Stimulated activated CD4-positive, alpha-beta T cell treated with anti-CD3 and anti-CD28 coated beads, Interleukin-12 subunit alpha, Interleukin-12 subunit beta, amount 100 ng/mL, for 48 hours (primary cell): ENCODE results near the gene RNU1-4.
"Not testable (repeated sequence)": the region's sequence is repeated elsewhere in the genome, so short reads cannot be mapped to it uniquely, and the experiment has no call there.

Experiments used
- DNase-seq, 3 donors: peaks; one replicate each; pipeline ENCODE4 v3.0.0-alpha.2; 2020; ENCODE audit warnings: low read depth in 2 of 3, low spot score in 1 of 3

The RNU1-4 gene

DNA sequence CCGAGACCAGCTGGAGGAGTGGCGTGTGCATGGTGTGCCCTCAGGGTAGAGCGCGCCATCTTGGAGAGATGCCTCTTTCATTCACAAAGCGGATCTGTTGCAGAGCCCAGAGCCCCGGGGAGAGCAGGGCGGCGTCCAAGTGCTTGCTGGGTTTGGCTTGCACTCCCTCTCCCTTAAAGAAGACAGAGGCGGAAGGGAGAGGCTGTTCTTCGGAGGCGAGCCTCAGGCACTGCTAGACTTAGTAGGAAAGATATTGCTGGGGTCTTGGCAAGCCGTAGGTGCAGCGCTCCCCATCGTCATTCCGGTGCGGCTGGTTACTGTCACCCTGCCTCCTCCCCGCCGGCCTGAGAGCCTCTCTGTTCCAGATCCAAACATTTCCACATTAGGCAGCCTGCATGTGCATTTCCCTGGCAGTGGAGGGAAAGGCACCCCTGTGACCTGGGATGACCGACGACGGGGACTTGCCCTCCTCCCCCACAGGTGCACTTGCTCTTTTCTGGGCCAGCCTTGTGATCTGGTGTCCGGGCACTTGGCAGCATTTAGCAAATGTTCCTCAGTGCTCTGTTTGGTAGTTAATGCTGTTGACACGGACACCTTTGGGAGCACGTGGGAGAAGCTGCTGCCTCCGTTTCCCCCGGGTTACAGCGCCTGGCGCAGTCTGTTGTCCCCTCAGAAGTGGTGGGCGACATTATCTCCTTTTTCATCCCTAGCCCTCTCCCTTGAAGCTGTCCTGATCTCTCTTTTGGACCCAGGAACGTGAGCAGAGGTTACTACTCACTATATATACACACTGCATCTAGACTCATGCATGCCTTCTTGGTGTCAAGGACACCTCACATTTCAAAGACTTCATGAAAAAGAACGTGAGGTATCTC, 25.7 kb downstream of the RNU1-4 start:
- DNase-seq = not testable (repeated sequence)

DNA sequence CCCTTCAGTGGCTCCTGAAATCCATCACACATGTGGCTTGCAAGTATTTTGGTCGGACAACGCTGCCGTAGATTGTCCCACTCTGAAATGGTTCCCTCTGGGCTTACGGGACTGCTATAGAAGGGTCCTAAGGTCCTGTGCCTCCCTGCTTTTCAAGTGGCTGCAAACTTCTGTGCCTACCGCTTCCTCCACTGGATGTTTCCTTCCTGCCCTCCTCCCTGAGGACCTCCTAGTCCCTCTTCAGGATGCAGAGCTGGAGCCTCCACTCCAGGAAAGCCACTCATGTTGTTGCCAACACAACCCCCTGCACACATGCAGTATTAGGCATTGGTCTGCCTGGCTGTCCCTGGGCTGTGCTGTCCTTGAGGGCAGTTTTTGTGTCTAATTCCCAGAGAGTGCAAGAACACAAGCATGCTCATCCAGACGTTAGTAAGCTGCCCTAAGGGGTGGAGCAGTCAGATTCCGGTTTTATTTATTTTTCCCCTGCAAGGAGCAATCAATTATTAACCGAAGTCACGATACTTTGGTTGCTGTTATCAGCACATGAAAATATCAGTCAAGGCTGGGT, 26.5 kb downstream of the RNU1-4 start:
- DNase-seq = not testable (repeated sequence)

DNA sequence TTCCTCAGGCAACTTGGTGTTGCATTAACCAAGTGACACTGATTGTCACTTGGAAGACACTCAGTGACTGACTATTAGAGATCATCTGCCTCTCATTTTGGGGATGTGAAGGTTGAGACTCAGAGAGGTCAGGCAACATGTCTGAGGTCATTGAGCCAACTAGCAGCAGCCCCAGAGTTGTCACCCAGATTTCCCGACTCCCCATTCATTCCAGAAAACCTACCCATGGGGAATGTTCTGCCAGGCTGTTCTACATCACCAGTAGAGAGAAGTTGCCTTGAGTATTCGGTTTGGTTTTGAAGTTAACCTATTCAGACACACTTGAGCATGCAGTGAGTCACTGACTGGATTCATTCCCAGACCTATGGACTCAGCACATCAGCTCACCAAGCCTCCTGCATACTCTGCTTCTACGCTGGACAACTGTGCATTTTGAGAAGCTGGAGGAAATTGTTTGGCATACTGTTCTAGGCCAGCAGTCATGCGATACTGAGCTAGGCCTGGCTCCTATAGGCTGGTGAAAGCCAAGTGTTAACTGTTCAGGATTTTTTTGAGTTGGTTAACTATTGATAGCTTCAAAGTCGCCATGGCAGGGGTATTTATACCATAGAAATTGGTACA, 29.9 kb downstream of the RNU1-4 start:
- DNase-seq = not testable (repeated sequence)

DNA sequence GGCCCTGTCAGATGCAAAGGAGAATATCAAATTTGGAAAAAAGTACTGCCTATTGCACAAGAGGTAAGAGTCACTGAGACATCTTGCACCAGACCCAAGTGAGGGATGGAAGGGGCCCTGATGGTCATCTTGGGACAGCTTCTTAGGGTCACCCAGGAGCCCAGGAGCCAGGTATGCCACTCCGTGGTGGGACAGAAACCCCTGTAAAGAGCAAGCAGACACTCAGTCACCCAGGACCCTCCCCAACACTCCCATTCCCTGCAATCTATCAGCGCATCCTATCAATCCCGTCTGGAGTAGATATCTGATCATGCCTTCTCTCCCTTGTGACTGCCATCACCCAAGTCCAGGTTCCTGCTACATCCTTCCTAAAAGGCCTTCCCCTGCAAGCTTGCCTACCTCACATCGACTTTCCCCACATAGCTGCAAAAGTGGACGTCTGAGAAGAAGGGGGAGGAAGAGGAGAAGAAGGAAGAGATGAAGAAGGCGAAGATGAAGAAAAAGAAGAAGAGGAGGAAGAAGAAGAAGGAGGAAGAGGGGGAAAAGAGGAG, 30.7 kb downstream of the RNU1-4 start:
- DNase-seq = not testable (repeated sequence)

DNA sequence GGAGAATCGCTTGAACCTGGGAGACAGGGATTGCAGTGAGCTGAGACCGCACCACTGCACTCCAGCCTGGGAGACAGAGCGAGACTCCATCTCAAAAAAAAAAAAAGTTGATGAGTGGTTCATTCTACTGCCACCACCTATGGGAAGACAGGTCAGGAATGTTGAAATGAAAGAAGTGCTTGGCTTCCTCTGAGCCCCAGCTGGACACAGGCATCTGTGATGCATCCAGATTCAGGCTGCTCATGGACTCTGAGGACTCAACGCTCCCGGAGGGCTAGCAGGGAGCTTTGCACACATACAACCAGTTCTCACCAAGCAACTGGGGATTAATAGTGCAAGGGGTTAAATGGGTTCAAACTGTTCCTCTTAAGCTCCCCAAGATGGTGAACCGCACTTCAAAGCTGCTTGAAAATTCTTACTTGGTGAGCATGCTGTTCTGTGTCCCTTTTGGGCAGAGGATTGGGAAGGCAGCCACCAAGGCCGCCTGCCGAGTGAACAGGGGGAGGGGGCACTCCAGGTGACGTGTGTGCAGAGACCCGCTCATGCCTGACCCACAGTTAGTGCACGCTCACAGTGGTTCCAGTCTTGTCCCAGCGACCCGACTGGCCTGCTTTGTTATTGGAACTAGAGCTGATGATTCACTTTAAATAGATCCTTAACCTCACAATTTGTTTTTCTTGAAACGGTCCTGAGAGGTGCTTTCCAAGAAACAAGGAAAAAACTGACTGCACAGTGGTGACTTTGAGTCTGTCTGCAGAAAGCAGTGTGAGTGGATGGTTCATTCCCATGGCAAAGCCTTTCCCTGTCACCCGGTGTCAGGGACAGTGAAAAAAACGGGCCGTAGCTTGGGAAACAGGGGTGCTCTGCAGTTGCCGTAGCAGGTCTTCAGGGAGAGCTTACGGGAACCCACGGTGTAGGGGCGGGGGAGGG, 32.2 kb downstream of the RNU1-4 start:
- DNase-seq = not testable (repeated sequence)

DNA sequence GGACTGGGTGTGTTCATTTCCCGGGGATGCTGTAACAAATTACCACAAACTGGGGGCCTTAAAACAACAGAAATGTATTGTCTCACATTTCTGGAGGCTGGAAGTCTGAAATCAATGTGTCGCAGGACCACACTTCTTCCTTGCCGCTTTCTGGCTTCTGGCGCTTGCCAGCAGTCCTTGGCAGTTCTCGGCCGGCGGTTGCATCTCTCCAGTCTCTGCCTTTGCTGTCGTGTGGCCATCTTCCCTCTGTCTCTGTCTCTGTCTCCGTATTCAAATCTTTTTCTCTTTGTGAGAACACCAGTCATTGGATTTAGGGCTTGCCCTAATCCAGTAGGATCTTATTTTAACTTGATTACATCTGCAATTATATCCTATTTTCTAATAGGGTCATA, 32.9 kb downstream of the RNU1-4 start:
- DNase-seq = not testable (repeated sequence)

DNA sequence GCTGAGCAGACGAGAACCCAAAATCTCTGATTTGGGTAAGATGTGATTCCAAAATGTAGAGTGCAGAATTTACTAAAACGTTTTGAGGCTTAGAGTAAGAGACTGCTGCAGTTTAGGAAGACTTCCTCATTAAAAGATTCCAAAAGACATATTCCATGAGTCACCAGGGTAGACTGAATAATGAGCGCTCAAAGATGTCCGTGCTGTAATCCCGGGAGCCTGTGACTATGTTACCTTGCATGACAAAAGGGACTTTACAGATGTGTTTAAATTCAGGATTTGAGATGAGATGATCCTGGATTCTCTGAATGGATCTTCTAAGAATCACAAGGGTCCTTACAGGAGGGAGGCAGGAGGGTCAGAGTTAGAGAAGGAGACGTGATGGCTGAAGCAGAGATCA, 33.4 kb downstream of the RNU1-4 start:
- not testable (repeated sequence) for DNase-seq

DNA sequence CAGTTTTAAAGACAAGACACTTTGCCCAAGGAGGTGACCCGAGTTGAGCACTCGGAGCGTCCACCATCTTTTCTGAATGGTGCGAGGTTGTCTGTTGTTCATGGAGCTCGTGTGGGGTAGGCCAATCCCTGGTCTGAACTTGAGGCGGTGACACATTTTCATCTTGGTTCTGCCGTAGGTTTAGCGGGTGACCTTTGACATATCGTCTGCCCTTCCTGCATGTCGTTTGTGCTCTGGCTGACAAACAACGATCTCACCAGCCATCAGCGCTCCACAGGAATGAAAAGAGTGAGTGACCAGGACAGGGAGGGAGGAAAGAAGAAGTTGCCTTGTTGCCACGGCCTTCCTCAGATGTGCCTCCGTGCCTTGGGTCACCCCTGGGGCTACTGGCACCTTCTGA, 34.5 kb downstream of the RNU1-4 start:
- not testable (repeated sequence) for DNase-seq

DNA sequence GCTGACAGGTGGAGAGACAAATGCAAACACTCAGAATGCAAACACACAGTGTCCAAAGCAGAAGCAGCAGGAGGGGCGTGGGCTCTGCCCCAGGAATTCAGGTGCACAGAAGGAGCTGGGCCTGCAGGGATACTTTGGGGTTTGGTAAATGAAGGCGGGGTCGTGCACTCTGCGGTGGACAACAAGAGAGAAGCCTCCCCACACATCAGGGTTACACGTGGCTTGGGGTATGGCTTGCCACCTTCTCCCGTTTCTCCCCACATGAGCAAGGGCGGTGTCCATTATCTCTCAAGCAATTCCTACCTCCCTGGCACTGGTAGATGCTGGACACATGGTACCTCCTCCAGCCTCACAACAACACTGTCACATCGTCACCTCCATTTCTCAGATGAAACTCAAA, 35.0 kb downstream of the RNU1-4 start:
- not testable (repeated sequence) for DNase-seq

DNA sequence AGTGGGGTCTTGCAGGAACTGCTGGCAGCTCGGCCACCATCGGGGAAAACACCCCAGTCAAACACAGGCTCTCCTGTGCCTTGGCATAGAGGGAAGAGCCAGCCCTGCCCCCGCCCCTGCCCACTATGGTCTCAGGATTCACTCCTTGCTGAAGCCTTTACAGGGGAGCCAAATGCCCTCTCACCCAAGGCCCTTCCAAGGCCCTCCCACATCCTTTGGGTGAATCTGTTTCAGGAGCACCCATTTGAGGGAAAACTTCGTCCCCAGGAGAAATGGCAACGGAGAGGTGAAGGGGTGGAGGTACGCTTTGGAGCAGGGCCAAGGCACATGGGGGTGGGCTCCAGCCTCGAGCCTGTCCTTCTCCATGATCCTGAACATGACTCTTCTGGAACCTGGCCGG, 35.9 kb downstream of the RNU1-4 start:
- not testable (repeated sequence) for DNase-seq

DNA sequence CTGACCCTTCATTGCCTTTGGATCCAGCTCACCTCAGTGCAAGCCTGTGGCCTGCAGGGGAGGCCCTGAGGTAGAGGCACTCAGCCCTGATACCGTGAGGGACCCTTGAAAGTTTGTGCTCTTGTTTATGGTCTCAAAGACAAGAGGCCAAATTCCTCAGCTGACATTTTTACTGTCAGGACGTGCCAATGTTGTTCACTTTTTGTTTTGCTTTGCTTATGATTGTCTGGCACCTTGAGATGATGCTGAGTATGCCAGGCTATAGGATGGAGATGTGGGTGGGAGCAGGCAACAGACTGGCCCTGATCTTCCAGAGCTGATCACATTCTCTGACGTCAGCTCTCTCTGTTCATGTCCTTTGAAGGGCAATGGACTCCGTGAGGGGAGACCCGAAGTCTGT, 36.5 kb downstream of the RNU1-4 start:
- DNase-seq = not testable (repeated sequence)

DNA sequence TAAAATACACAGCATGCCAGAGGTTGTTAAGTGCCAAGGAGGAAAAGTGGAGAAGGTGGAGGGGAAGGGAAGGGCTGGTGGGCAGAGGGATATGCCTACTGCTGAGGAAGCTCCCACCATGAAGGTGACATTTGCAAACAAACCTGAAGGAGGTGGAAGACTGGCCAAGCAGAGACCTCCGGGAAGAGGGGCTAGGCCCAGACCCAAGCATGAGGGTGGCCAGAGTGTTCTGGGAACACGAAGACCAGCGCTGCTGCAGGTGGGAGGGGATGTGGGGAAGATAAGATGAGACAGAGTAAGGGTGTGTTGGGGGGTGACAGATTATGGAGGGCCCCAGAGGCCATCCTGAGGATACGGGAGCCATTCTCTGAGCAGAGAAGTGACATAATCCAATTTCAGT, 37.5 kb downstream of the RNU1-4 start:
- DNase-seq = not testable (repeated sequence)

DNA sequence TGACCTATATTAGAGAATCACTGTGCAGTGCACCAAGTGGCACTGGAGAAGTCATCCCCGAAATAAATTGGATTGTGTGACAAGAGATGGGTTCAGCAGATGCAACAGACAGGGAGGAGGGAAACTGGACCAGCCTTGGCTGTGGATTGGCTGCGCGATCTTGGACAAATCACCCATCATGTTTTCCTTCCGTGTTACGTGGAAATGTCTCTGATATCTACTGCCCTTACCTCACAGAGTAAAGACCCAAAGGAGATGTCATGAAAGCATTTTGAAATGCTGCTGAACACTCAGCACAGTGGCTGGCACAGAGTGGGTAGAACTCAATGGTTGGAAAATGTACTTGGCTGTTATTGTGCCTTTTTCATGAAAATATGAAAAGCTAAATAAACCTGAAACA, 39.2 kb downstream of the RNU1-4 start:
- DNase-seq = not testable (repeated sequence)

DNA sequence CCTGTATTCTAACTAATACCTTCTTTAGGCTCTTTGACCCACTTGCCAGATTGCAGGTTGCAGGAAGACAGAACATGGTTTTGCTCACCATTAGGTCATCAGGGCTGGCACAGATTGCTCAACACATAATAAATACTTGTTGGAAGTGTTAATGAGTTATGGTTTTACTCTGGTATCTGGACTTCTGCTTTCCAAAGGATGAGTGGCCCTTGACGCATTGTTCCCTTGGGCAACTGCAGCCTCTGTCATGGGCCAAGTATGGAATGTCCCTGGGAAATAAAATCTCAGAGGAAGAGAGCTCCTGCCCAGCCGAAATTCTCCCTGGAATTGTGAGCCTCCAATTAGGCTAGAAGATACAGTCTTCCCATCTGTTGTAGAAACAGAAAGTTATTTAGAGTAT, 40.7 kb downstream of the RNU1-4 start:
- not testable (repeated sequence) for DNase-seq

DNA sequence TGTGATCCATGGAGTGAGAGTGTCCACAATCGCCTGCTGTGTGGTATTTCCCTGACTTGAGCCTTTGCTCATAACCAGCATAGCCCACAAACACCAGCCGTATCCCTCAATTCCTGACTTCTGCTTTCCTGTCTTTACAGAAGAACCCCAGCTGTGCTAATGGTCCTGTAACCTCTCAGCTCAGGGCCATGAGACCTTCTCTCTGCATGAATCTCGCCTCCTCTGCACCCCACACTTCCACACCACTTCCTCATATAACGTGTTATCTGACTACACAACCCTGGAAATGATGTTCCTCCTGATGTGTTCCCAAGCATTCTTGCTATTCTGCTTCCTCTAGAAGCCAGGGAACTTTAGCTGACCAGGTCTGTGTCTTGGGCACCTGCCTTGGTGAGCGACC, 41.3 kb downstream of the RNU1-4 start:
- DNase-seq = not testable (repeated sequence)

DNA sequence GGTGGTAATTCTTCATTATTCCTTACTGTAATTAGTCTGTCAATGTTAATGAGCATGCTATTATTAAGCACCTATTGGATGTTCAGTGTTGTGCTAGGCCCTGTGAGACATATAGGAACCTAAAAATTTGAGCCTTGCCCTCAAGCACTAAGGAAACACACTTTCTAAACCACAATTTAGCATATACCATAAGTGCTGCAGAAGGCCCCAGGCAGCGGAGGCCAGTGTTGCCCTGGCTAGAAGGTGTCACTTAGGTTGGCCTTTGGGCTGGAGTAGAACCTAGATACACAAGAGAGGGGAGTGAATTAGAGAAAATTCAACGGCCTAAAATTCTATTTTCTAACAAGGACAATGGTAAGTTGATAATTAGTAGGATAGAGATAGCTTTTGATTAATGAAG, 44.6 kb downstream of the RNU1-4 start:
- DNase-seq = not testable (repeated sequence)

DNA sequence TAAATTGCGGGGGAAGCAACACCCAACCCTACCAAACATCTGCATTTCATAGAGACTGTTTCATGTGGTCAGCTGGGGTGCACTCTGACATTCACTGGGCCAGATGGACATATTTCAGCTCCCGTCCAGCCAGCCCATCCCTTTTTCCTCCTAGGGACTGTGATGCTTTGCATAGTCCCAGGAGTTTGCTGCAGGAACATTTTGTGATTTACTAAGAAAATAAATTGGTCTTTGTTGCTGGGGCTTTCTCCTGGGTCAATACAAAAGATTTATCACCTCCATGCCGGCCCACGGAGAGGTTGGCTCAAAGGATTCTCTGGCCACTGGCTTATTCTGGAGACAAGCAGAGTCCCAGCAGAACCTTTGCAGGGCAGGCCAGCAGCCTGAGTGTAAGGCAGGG, 46.0 kb downstream of the RNU1-4 start:
- not testable (repeated sequence) for DNase-seq

DNA sequence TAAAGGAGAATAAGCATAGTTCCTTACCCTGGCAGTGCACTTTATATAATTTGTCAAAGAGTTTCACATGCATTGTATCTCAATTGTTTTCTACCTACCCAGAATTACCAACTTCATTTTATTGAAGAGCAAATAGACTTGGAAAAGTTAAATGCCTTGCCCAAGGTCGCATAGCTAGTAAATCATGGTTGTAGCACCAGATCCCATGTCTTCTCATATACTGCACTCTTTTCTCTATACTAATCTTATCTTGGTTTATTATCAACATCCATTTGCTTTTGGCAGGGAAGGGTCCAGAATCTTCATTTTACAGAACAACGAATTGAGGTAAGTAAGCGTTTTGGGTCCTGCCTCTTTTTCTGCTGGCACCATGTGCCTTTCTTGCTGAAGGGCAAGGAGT, 46.9 kb downstream of the RNU1-4 start:
- DNase-seq = not testable (repeated sequence)

DNA sequence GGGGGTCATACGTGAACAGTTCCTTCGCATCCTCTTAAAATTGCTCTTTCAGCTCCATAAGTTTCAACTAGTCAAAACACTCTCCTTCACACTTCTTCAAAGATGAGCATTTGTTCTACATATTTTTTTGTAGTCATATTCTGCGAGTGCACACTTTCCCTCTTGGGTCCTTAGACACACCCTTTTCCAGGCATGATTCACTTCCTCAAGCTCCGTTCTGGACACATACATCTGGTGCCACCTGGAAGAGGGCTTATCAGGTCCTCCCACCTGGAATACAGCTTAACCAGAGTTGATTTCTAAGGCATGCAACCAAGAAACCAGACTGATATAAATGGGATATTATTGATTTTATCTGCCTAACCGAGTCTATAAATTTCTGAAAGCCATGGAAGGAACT, 47.4 kb downstream of the RNU1-4 start:
- not testable (repeated sequence) for DNase-seq
